SKM-1 treated with dmso at 0.1 percent for 144 hours (cell line): Measurements from ENCODE around the gene MBP.

Experiments used
- DNase-seq: peaks from one replicate; lab custom pipeline; 2025; ENCODE audit not compliant: unreplicated experiment; lab: John Stamatoyannopoulos, UW

The MBP gene

DNA sequence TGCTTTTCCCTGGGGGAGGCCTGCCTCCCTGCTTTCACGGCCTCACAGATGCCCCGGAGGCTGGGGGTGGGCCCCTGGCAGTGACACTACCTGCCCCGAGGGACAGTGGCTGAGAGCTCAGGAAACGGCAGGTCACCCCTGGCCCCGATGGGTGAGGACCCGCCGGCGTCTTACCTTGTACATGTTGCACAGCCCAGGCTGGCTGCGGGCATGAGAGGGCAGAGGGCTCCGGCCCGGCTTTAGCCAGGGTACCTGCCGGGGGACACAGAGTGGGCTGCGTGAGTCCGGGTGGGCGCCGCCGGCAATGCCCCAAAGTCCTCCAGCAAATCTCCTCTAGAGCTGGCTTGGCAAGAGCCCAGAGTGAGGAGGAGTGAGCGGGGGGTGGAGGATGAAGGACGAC is 122.9 kb downstream of the MBP start:
- DNase-seq: no peak

DNA sequence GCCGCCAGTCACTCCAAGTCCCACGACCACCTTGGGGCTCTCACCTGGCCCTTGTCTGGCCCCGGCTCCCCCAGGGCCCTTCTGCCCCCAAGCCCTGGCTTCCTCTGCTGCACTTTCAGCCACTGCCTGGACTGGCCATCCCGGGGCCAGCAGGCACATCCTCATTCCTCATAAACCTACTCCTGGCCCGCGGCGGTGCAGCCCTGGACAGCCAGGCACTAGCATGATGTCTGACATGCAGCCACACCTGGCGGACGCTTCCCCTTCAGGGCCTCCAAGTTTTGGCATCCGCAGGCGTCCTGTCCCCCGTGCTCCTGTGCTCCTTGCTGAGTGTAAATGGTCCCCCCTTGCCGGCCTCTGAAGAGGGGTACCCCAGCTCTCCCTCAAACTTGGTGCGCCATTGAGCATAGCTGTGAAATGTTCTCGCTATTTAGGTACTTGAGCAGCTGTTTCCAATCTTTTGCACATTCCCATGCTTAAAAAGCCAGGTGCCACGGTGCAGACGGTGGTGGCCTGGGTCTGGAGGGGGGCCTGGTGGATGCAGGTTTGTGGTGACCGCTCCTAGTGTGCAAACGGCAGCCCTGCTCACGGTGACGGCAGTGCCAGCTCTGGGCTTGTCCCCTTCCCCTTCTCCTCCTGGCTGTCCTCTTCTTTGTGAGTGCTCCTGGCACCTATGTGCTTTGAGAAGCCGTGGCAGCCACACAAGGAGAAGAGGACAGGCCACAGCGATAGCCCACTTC is 123.8 kb downstream of the MBP start:
- no peak for DNase-seq

DNA sequence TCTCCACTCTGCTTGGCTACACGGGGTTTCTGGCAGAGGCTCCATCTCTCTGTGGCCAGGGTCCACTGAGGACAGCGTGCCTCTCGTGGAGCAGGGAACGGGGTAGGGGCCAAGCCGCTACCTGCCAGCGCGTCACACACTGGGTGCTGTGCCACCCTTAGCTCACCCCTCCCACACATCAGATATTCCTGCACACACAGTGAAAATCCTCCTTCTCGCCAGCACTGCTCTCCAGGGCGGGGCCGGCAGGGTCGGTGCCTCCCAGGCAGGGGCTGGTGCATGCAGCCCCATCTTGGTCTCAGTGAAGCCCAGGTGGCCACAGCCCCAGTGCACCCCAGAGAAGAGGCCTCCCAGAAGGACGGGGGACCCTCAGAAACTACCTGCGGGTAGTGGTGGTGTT is 124.6 kb downstream of the MBP start:
- no peak for DNase-seq

DNA sequence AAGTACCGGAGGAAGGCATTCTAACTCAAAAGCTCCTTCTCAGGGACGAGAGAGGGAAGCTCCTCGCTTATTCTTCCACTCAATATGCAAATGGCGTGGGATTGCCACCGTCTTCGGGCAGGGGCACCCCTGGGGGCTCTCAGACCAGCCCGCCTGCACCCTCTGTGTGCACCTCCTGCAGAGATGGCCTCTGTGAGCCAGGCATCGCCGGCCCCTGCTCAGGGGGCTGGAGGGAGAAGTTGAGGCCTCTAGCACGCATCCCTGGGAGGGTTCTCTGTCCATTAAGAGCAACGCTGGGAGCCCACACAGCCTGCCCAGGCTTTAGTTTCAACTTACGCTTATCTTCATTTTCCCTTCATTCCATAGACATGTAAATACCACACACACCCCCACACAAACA is 125.3 kb downstream of the MBP start:
- no peak for DNase-seq

DNA sequence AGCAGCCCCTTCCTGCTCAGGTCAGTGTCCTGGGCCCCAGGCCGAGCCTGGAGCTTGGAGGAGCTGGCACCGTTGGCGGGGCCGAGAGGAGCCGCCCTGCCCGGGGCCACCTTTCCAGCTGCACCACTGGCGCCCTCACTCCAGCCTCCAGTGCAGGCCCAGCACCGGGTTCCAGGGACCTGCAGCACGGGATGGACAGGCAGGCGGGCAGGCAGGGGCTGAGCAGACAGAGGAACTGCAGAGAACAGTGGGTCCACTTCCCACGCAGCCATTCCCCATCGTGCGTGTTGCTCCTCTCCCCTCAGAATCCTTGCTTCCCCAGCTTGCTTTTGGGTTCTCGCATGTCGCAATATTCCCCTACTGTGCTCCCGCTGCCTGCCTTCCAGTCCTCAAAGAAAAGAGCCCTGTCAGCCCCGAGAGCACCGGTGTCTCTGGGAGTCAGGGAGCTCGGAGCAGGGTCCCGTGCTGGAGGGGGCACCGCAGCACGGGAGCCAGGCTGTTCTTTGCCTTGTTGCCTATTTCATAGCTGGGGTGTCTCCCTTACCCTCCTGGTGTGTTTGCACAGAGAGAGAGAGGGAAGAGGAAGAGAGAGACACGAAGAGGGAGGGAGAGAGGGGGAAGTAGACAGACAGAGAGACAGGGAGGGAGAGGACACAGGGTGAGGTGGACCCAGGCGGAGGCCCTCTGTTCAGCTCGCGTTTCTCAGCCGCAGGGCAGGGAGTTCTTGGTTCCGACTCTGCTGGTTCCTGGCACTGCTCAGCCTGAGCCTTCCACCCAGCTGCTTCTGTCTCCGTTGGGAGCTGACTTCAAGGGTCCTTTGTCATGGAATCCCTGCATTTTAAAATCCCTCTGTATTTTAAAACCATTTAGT is 126.0 kb downstream of the MBP start:
- DNase-seq: peak; percentile 57

DNA sequence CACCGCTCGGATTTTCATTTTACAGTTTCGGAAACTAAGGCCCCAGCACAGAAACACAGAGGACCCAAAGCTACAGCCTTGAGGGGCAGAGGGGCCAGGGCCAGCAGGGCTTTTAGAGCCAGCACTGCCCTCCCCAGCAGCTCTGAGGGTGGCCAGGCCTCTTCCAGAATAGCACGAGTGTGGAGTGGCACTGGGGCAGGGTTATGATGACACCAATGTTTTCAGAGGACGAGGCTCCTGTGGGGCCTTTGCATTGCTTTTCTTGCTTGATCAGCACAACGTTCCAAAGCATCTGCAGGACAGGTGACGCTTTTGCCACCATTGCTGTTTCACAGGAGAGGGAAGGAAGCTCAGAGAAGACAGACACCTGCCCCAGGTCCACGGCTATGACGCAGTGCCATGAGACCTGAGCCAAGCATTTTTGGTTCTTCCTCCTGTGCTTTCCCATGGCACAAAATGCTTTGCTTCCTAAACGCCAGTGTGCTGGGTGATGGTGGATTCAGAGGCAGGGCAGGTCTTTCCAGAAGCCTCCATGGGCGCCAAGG is 126.9 kb downstream of the MBP start:
- DNase-seq: no peak

DNA sequence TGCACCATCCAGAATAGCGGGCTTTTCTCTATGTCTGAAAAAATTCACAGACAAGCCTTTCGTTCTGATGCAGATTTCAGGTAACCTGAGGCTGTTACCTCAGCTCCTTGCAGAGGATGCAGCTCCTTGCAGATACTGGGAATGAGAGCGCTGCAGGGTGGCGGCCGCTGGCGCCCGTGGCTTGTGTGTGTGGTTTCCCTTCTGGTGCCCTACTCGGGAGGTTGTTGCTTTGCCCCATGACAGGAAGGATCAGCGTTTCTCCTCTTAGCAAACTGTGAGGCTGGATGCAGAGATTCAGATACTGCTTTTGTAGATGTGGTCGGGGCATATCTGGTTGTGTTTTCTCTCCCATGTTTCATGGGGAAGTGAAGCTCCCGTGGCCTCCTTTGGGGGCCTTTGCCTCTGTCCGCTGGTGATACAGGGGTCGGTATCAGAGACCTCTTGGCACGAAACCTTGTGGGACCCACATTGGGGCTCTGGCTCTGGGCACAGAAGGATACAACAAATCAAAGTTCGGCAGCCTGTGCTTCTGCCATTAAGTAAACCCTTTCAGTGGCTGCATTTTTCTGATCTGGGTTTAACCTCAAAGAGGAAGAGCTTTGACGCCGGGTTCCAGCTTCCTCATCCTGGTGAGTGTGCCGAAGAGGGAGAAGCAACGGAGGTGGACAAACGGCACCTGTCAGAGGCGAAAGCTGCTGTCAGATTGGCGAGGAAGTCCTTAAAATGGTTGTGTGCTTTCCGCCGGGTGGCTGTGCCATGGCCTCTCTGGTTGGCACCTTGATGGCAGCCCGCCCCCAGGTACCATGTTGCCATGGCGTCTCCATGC is 127.8 kb downstream of the MBP start:
- peak; percentile 79 for DNase-seq

DNA sequence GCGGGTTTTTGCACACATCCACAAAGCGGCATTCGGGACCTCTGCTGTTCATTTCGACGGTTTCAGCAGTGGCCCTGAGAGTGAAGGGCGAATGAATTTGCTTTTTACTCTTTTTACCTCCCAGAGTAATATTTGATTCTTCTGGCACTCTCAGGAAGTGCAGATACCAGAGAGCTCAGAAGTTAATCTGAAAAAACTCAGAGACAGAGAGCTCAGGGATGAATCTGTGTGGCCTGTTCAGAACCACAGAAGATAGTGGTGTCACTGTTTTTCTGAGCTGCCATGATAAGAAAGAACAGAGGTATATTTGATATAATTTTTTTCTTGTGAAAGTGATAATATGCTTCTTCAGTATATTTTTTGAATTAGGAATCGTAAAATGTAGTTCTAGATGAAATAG is 129.3 kb downstream of the MBP start:
- DNase-seq: no peak

DNA sequence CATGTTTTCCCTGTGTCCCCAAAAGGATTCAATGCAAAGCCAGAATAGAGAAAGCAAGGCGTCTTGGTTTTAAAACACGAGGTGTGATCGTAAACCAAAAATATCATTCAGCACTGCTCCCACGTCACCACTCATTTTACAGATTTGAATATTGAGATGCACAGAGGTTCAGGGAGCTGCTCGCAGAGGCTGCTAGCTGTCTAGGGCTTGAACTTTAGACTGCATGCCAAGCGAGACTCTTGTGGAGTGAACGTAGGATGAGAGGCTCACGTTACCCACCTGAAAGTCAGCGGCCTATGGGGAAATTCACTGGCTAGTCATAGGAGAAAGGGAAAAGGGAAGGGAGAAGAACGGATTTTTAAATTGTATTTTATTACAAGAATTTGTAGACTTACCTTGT is 130.1 kb downstream of the MBP start:
- DNase-seq: no peak

DNA sequence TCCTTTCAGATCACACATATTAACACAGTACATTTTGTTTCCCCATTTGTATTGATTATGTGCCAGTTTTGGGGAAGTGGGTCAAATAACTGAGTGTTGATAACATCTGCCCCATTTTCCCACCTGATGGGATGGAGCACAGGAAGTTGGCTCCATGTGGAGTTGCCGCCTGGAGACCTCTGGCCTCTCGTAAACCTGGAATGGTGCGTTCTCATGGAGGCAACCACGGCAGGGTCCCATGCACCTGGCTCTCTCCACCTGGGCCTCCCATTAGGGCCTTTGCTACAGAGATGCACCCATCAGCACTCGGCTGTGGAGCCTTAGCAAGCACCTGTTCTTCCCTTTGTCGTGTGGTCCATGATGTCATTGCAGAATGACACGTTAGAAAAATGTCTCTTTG is 130.6 kb downstream of the MBP start:
- DNase-seq: no peak

DNA sequence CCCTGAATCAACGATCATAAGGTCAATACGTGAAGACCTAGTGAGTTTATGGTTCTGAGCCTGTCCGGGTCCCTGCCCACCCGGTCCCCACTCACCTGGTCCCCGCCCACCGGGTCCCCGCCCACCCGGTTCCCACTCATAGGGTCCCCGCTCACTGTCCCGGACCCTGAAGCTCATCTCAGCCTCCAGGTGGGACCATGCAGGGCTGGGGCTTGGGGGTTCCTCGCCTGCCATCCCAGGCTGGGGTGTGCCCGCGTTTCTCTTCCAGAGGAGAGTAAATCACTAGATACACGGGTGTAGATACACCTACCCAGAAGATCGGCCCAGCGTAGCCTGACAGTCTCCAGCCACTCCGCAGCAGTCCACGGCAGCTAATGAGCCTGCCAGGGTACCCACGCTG is 131.5 kb downstream of the MBP start:
- no peak for DNase-seq

DNA sequence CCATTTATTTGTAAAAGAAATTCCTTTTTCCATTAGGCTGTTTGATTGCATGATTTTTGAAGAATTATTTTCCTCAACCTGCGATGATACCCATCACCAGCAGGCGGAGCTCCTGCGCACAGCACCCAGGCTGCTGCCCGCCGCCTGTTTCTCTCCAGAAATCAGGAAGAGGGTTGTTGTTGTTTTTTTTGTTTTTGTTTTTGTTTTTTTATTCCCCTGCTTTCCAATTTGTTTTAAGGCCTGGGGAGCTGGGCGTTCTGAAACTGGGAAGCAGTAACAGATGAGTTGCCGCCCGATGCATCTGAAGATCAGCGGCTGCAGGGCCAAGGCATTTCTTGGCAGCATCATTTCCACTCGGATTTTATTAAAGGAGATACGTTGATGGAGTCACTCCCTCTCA is 132.1 kb downstream of the MBP start:
- peak; percentile 6 for DNase-seq

DNA sequence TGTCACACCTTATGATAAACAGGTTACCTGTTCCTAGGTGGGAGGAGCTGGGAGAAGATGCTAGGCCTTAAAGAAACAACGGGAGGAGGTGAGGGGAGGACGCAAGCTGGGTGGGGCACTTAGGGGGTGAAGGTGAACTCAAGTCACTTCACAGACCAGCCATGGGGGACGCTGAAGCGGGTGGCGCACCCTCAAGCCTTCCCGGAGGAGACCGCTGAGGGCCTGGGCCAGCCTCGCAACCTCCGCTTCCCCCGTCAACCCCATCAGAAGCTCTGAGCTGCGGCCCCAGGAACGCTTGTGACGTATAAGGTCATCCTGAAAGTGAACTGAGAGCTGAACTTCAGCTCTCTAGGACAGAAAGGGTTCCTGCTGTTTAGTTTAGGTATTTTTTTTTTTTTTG is 133.5 kb downstream of the MBP start:
- DNase-seq: no peak

DNA sequence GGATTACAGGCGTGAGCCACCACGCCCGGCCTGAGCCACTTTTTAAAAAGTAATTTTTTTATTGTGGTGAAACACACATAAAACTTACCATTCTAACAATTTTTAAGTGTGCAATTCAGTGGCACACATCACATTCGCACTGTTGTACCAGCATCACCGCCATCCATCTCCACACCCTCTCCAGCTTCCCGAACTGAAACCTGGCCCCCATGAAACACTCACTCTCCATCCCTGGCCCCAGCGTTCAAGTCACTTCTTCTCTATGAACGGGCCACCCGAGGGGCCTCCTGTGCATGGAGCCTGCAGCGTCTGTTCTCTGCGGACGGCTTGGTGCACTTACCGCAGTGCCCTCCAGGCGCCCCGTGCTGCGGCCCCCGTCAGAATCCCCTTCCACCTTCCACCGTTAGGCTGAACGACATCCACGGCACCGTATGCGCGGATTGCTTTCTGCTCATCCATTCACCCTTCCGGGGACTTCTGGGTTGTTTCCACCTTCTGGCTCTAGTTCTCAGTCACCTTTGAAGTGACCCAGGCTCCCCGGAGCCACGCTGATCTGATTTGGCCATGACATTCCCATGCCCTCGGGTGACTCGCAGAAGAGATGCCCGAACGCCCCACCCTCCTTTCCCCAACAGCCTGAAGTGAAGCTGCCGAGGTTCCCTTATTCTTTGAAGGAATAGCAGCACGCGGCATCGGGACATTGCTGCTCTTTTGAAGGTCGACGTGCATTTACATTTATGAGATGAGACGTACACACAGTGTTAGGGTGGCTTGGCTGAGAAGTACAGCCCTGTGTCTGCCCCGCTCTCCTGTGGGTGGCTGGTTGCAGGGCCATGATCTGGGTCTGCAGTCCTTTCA is 134.4 kb downstream of the MBP start:
- no peak for DNase-seq

DNA sequence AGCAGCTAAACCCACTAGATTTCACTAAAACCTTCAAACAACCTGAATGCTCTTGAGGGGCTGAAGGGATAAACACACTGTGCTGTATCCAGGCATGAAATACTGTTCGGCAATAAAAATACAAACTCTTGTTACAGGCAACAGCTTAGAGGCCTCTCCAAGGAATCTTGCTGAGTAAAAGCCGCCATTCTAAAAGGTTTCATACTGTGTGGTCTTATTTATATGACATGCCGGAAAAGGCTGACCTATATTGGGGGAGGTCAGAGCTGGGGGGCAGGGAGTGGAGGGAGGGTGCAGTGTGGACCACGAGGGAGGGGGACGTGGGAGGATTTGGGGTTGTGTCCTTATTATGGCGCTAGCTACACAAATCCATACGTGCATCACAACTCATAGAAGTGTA is 136.2 kb downstream of the MBP start:
- DNase-seq: no peak

DNA sequence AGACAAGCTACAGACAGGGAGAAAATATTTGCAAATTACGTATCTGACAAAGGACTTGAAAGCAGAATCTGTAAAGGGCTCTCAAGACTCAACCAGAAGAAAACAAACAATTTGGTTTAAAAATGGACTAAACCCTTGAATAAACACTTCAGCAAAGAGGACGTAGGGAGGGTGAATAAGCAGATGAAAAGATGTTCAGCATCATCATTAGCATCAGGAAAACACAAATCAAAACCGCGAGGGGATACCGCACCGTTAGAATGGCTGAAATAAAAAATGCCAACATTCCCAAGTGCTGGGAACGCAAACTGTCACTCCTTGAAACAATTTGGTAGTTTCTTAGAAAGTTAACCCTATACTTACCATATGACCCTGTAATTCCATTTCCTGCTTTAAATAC is 136.7 kb downstream of the MBP start:
- DNase-seq: no peak

DNA sequence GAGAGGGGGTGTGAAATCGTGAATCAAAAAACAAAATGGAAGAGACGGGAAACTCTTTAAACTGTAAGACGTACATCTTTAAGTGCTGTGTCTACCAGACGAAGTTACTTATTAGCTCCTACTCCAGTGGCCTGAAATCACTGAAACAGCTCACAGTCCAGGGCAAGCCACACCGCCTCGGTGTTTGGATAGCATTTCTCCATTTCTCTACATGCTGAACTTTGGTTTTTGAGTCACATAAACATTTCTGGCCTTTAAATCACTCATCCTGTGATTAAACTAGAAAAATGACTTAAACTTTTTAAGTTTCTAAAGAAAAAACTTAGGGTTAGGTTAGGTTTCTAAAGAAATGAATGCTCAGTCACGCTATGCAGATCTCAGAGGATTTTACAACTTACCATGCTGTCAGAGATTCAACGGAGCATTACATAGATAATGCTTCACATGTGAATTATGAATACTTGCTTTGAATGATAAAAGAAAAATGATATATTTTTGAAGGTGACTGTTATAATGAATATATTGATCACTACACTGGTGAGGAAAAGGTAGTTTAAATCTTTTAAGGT is 138.4 kb downstream of the MBP start:
- DNase-seq: no peak

DNA sequence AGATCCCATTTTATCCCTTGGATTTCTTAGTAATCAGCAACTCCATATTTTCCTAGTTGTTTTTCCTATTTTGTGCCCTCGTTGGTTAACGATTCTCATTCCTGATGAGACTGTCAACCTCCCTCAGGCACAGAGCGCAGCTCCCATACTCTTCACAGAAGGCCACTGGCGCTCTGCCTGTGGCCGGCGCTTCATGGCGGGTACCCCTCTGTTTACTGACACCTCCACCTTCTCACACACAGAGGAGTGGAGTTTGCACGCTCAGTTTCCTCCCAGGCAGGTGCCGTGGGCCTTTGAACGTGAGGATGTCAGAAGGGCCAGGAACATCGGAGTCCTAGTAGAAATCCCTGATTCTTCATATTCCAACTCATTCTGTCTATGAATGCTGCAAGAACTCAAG is 139.0 kb downstream of the MBP start:
- no peak for DNase-seq

DNA sequence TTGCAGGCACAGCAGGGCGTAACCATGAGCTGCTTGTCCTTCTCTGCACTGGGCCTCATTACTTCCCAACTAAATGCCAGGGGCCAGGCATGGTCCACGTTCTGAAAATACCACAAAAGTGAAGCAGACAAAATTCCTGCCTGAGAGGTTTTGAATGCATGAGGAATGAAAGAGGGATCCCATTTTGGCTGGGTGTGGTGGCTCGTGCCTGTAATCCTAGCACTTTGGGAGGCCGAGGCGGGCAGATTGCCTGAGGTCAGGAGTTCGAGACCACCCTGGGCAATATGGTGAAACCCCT is 139.5 kb downstream of the MBP start:
- DNase-seq: no peak
